ENCODE results near the gene TMEM132D. TPM values are rescaled to one million over a fixed set of nuclear protein-coding genes. Genes with fewer than 3 reads are reported as not detected.

Gene TMEM132D
- total RNA-seq, 1 donor, result not detected

DNA sequence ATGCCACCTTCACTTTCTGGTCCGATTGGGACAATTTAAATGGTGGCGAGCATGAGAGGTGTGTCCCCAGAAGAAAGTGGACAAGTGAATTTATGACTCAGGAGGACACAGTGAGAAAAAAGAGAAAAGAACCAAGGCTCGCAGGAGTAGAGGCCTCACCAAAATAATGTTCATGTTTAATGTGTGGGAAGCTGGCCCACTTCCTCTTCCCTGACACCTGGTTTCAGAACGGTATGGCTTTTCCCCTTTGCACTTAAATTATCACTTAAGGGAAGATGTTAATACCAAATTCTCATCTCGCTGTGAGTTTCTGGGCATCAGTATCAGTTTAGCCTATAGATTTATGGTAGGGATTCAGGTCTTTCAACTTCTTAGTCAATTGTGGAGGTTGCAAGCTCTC, 824.1 kb downstream of the TMEM132D start:
- Histone ChIP-seq H3K36me3 (ENCODE audit: insufficient read depth, low read length) (no peaks in the 10 kb centered on the region), H3K27ac (ENCODE audit: low read depth, low read length) (no peak overlapping the region), H3K4me2 (ENCODE audit: insufficient read depth, low read length) (no peak overlapping the region), H3K9me3 (ENCODE audit: low read depth, low read length) (peaks cover 3% of the 10 kb centered on the region), H3K79me2 (ENCODE audit: insufficient read depth, low read length) (no peaks in the 10 kb centered on the region), H3K4me1 (ENCODE audit: insufficient read depth, low read length) (no peaks in the 10 kb centered on the region), H4K20me1 (ENCODE audit: insufficient read depth, low read length) (no peaks in the 10 kb centered on the region), H3K27me3 (ENCODE audit: insufficient read depth, low read length) (no peaks in the 10 kb centered on the region), H3K4me3 (ENCODE audit: insufficient read depth, low read length) (no peak overlapping the region), H2AFZ (ENCODE audit: low read length) (no peak overlapping the region)
- TF ChIP-seq, protein P1, sequence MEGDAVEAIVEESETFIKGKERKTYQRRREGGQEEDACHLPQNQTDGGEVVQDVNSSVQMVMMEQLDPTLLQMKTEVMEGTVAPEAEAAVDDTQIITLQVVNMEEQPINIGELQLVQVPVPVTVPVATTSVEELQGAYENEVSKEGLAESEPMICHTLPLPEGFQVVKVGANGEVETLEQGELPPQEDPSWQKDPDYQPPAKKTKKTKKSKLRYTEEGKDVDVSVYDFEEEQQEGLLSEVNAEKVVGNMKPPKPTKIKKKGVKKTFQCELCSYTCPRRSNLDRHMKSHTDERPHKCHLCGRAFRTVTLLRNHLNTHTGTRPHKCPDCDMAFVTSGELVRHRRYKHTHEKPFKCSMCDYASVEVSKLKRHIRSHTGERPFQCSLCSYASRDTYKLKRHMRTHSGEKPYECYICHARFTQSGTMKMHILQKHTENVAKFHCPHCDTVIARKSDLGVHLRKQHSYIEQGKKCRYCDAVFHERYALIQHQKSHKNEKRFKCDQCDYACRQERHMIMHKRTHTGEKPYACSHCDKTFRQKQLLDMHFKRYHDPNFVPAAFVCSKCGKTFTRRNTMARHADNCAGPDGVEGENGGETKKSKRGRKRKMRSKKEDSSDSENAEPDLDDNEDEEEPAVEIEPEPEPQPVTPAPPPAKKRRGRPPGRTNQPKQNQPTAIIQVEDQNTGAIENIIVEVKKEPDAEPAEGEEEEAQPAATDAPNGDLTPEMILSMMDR (IDR thresholded peaks at IDR 0.05; ENCODE audit: extremely low read depth, low read depth, low read length), result no peak
- no peak for DNase-seq (ENCODE audit: insufficient read length, low spot score, missing footprints)

DNA sequence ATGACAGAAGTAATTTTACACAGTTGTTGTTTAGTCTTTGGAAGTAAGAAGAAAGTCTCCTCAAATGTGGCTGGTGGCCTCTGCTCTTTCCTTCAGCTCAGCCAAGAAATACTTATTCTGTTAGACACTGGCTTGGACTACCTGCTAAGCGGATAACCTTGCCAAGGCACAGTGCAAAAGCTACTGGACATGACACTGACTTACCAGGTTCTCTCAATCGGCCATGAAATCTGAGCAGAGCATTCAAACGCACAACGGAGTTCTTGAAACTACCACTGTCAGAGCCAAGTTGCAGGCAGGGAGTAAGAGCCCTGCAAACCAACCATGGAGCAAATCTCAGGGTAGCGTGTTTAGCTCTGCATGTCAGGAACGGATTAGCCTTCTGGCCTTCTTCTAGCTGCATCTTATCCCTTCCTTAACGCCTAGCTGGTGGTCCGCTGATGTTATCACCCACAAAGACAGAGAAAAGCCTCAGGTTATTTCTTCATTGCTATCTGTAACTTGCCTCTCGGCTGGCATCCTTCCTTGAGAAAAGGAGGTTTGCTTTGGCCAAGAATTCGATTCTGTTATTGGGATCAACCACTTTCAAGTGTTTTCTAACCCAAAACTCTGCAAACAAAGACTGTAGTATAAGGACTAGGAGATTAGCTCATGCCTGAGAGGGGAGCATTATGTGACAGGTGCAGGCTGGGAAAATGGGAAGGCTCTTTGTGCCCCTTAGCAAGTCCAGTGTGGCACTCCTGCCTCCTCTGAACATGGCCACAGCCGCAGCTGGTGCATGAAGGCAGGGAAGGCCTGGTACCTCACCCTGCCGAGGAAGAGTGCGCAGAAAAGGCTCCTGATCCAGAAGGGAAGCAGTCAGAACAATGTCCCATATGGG, 827.1 kb downstream of the TMEM132D start:
- Histone ChIP-seq H4K20me1 (ENCODE audit: insufficient read depth, low read length) (no peaks in the 10 kb centered on the region), H3K4me3 (ENCODE audit: insufficient read depth, low read length) (no peak overlapping the region)

DNA sequence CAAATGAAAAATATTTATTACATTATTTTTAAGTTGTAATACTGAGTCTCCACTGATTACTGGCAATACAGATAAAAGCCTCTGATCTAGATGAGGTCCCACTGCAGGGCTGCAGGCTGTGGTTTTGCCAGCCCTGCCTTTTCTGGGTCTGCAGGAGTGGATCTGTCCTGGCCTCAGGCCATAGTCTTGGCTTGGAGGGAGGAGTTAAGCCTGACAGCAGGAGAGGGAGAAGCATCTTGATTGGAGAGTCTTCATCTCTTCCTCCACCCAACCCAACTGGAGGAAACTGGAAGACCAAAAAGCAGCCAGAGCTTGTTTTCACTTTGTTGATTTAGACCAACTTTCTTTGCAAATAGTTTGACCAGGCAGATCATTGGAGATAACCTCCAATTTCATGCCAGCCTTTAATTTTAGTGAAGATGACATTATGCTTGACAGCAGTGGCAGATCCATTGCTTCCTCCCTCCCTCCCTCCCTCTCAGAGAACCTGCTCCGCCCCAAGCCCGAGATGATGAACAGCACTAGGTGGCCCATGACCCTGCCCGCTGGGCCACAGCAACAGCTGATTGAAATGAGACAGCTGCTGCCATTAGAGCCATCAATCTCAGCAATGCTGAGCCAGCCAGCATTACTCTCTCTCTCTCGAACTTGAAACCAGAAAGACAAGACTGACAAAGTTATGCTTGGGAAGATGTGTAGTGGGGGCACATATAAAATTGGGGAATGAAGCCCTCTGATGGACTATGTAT, 828.2 kb downstream of the TMEM132D start:
- Histone ChIP-seq H3K27ac (ENCODE audit: low read depth, low read length) (no peak overlapping the region), H3K4me3 (ENCODE audit: insufficient read depth, low read length) (no peak overlapping the region), H3K36me3 (ENCODE audit: insufficient read depth, low read length) (no peaks in the 10 kb centered on the region), H2AFZ (ENCODE audit: low read length) (no peak overlapping the region), H3K9me3 (ENCODE audit: low read depth, low read length) (peaks cover 8% of the 10 kb centered on the region), H3K27me3 (ENCODE audit: insufficient read depth, low read length) (no peaks in the 10 kb centered on the region), H3K4me1 (ENCODE audit: insufficient read depth, low read length) (no peaks in the 10 kb centered on the region), H4K20me1 (ENCODE audit: insufficient read depth, low read length) (no peaks in the 10 kb centered on the region), H3K79me2 (ENCODE audit: insufficient read depth, low read length) (no peaks in the 10 kb centered on the region), H3K4me2 (ENCODE audit: insufficient read depth, low read length) (no peak overlapping the region)
- TF ChIP-seq, protein P1 (IDR thresholded peaks at IDR 0.05; ENCODE audit: extremely low read depth, low read depth, low read length), result no peak
- DNase-seq (ENCODE audit: insufficient read length, low spot score, missing footprints), result no peak

More for the DNA sequence above, 827.1 kb downstream of the TMEM132D start:
- no peak for DNase-seq (ENCODE audit: insufficient read length, low spot score, missing footprints)
- Histone ChIP-seq H3K27ac (ENCODE audit: low read depth, low read length) (no peak overlapping the region), H3K27me3 (ENCODE audit: insufficient read depth, low read length) (no peaks in the 10 kb centered on the region), H2AFZ (ENCODE audit: low read length) (no peak overlapping the region), H3K4me2 (ENCODE audit: insufficient read depth, low read length) (no peak overlapping the region), H3K36me3 (ENCODE audit: insufficient read depth, low read length) (no peaks in the 10 kb centered on the region), H3K9me3 (ENCODE audit: low read depth, low read length) (peaks cover 8% of the 10 kb centered on the region), H3K4me1 (ENCODE audit: insufficient read depth, low read length) (no peaks in the 10 kb centered on the region), H3K79me2 (ENCODE audit: insufficient read depth, low read length) (no peaks in the 10 kb centered on the region)
- TF ChIP-seq, protein P1 (IDR thresholded peaks at IDR 0.05; ENCODE audit: extremely low read depth, low read depth, low read length), result no peak

- H3K79me2 ChIP-seq (ENCODE audit: insufficient read depth, low read length), result no peaks in the 10 kb centered on the region
- no peaks in the 10 kb centered on the region for H3K27me3 ChIP-seq (ENCODE audit: insufficient read depth, low read length)
- no peak overlapping the region for H3K4me3 ChIP-seq (ENCODE audit: insufficient read depth, low read length)
- no peak overlapping the region for H3K27ac ChIP-seq (ENCODE audit: low read depth, low read length)
- H3K36me3 ChIP-seq (ENCODE audit: insufficient read depth, low read length), result no peaks in the 10 kb centered on the region
- H3K9me3 ChIP-seq (ENCODE audit: low read depth, low read length), result peaks cover 8% of the 10 kb centered on the region
- no peaks in the 10 kb centered on the region for H4K20me1 ChIP-seq (ENCODE audit: insufficient read depth, low read length)
- no peak overlapping the region for H2AFZ ChIP-seq (ENCODE audit: low read length)
- TF ChIP-seq, protein P1 (IDR thresholded peaks at IDR 0.05; ENCODE audit: extremely low read depth, low read depth, low read length), result no peak
- DNase-seq (ENCODE audit: insufficient read length, low spot score, missing footprints), result no peak
- no peaks in the 10 kb centered on the region for H3K4me1 ChIP-seq (ENCODE audit: insufficient read depth, low read length)
- no peak overlapping the region for H3K4me2 ChIP-seq (ENCODE audit: insufficient read depth, low read length)
Observed at GRCh38 chr12:129074379-129074778, 829.4 kb downstream of the TMEM132D start.

Measured in osteoblast (primary cell).